Measurements from ENCODE around the gene CA6.
A peak's percentile ranks its signal among the peaks of the same experiment; 100 is the strongest.

The CA6 gene

DNA sequence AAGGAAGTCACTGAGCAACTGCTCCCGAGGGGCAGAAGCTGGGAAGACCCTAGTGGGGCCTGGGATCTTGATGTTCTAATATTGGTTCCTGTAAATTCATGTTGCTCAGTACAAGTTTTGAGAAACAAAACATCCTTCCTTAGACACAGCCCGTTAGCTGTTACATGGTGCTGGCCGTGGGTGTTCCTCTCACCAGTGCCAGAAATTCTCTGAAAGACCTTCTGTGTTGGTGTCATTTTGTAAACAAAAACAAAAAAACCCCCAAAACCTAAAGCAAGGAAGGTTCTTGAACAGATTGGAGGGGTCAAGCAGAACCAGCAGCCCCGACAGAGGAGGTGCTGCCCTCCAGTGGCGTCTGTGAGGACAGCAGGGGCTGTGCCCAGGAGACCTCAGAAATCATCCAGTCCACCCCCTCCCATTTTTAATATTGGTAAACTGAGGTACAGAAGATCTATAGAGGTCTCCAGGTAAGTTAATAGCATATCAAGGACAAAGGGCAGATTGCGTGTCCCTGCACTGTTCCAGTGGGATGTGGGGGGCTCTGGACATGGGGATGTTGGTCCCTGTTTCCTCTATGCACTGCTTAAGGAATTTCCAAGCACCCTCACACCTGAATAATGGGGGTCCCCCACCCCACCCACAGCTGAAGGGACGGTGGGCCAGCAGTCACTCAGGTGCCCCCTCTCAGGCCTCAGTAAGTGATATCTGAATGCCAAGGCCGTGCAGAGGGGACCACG is 42.4 kb downstream of the CA6 start:
- Histone ChIP-seq H3K9me3 (ENCODE audit: insufficient read depth, low read depth, low read length) (no peaks in the 10 kb centered on the region), H3K4me2 (ENCODE audit: low read depth, low read length, poor library complexity, severe bottlenecking) (peak overlapping the region; percentile 29), H3K4me3 (ENCODE audit: low read length, poor library complexity, severe bottlenecking) (no peak overlapping the region), H3F3A (ENCODE audit: low read depth) (no peaks in the 10 kb centered on the region), H3K9me2 (replicated peaks; ENCODE audit: low read depth, low read length) (no peaks in the 10 kb centered on the region), H3K4me1 (ENCODE audit: insufficient read depth, low read length, poor library complexity, severe bottlenecking) (no peaks in the 10 kb centered on the region), H3K27me3 (ENCODE audit: insufficient read depth, low read length, poor library complexity, severe bottlenecking) (no peaks in the 10 kb centered on the region), H3K79me2 (ENCODE audit: insufficient read depth, low read length) (no peaks in the 10 kb centered on the region), H4K20me1 (ENCODE audit: insufficient read depth, low read length, poor library complexity, severe bottlenecking) (no peaks in the 10 kb centered on the region), H3K36me3 (ENCODE audit: insufficient read depth, low read length) (no peaks in the 10 kb centered on the region), H3K9ac (ENCODE audit: low read depth, low read length, poor library complexity, severe bottlenecking) (no peak overlapping the region), H2AFZ (ENCODE audit: low read length) (0 out of 2 replicates have a peak overlapping the region, but pooled peaks have one; percentile 16)
- no peak for TF ChIP-seq EZH2phosphoT487 (IDR thresholded peaks at IDR 0.05; ENCODE audit: borderline replicate concordance)
- TF ChIP-seq, protein P1, sequence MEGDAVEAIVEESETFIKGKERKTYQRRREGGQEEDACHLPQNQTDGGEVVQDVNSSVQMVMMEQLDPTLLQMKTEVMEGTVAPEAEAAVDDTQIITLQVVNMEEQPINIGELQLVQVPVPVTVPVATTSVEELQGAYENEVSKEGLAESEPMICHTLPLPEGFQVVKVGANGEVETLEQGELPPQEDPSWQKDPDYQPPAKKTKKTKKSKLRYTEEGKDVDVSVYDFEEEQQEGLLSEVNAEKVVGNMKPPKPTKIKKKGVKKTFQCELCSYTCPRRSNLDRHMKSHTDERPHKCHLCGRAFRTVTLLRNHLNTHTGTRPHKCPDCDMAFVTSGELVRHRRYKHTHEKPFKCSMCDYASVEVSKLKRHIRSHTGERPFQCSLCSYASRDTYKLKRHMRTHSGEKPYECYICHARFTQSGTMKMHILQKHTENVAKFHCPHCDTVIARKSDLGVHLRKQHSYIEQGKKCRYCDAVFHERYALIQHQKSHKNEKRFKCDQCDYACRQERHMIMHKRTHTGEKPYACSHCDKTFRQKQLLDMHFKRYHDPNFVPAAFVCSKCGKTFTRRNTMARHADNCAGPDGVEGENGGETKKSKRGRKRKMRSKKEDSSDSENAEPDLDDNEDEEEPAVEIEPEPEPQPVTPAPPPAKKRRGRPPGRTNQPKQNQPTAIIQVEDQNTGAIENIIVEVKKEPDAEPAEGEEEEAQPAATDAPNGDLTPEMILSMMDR (conservative IDR thresholded peaks at IDR 0.05; ENCODE audit: low read length): peak; percentile 99

DNA sequence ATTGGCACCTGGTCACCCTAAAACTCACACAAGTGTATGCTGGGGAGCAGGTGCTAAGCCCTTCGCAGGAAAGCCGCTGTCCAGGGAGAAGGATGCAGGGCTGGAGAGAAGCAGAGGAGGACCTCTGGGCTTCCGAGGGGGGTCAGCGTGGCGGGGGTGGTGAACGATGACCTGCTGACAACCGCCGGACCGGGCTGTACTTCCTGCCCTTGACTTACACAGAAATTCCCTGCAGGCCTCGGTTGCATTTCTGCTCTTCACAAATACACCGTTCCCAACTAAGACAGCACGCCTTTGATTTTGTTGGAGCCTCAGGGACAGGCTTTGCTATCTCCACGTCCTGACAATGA is 42.9 kb downstream of the CA6 start:
- Histone ChIP-seq H3K79me2 (ENCODE audit: insufficient read depth, low read length) (no peaks in the 10 kb centered on the region), H3K4me2 (ENCODE audit: low read depth, low read length, poor library complexity, severe bottlenecking) (no peak overlapping the region), H3F3A (ENCODE audit: low read depth) (no peaks in the 10 kb centered on the region), H3K9me3 (ENCODE audit: insufficient read depth, low read depth, low read length) (no peaks in the 10 kb centered on the region), H3K27me3 (ENCODE audit: insufficient read depth, low read length, poor library complexity, severe bottlenecking) (no peaks in the 10 kb centered on the region), H3K9me2 (replicated peaks; ENCODE audit: low read depth, low read length) (no peaks in the 10 kb centered on the region), H2AFZ (ENCODE audit: low read length) (no peak overlapping the region), H3K4me3 (ENCODE audit: low read length, poor library complexity, severe bottlenecking) (no peak overlapping the region), H3K9ac (ENCODE audit: low read depth, low read length, poor library complexity, severe bottlenecking) (no peak overlapping the region), H4K20me1 (ENCODE audit: insufficient read depth, low read length, poor library complexity, severe bottlenecking) (no peaks in the 10 kb centered on the region), H3K4me1 (ENCODE audit: insufficient read depth, low read length, poor library complexity, severe bottlenecking) (no peaks in the 10 kb centered on the region), H3K36me3 (ENCODE audit: insufficient read depth, low read length) (no peaks in the 10 kb centered on the region)
- TF ChIP-seq EZH2phosphoT487 (IDR thresholded peaks at IDR 0.05; ENCODE audit: borderline replicate concordance): no peak
- TF ChIP-seq, protein P1 (conservative IDR thresholded peaks at IDR 0.05; ENCODE audit: low read length): no peak

DNA sequence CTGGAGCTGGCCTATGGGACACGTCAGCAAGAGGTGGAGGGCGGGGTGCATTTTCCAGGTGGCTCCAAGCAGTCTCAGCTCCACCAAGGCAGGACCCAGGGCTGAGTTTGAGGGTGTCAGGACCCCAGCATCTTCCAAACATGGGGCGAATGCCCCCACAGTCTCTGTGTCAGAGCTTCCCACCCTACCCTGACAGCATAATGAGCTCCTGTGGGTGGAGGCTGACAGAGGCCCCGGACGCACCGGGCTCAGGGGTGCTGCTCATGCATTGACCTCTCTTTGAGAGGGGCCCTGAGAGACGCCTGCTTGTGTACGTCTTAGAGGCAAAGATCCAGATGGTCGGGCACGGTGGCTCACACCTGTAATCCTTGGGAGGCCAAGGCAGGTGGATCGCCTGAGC is 43.4 kb downstream of the CA6 start:
- no peaks in the 10 kb centered on the region for H3K4me1 ChIP-seq (ENCODE audit: insufficient read depth, low read length, poor library complexity, severe bottlenecking)
- H2AFZ ChIP-seq (ENCODE audit: low read length): no peak overlapping the region
- H3K36me3 ChIP-seq (ENCODE audit: insufficient read depth, low read length): no peaks in the 10 kb centered on the region
- H3K27me3 ChIP-seq (ENCODE audit: insufficient read depth, low read length, poor library complexity, severe bottlenecking): no peaks in the 10 kb centered on the region
- H3K9me2 ChIP-seq (replicated peaks; ENCODE audit: low read depth, low read length): no peaks in the 10 kb centered on the region
- no peaks in the 10 kb centered on the region for H3K79me2 ChIP-seq (ENCODE audit: insufficient read depth, low read length)
- H3K9ac ChIP-seq (ENCODE audit: low read depth, low read length, poor library complexity, severe bottlenecking): no peak overlapping the region
- no peak overlapping the region for H3K4me2 ChIP-seq (ENCODE audit: low read depth, low read length, poor library complexity, severe bottlenecking)
- no peaks in the 10 kb centered on the region for H4K20me1 ChIP-seq (ENCODE audit: insufficient read depth, low read length, poor library complexity, severe bottlenecking)
- TF ChIP-seq, protein P1 (conservative IDR thresholded peaks at IDR 0.05; ENCODE audit: low read length): no peak
- no peak for TF ChIP-seq EZH2phosphoT487 (IDR thresholded peaks at IDR 0.05; ENCODE audit: borderline replicate concordance)
- no peaks in the 10 kb centered on the region for H3K9me3 ChIP-seq (ENCODE audit: insufficient read depth, low read depth, low read length)
- H3K4me3 ChIP-seq (ENCODE audit: low read length, poor library complexity, severe bottlenecking): no peak overlapping the region
- no peaks in the 10 kb centered on the region for H3F3A ChIP-seq (ENCODE audit: low read depth)

All from Loucy (cell line).